HG03025 (cell line): ENCODE results near the gene VLDLR.
"Not testable (repeated sequence)": the region's sequence is repeated elsewhere in the genome, so short reads cannot be mapped to it uniquely, and the experiment has no call there.

Experiments
- ATAC-seq: cut with Tn5 transposase; IDR thresholded peaks from one replicate; pipeline ENCODE4 v1.9.1; 2021; ENCODE audit warnings: mild to moderate bottlenecking, moderate library complexity; ENCODE audit not compliant: unreplicated experiment, low FRiP score

VLDLR gene

DNA sequence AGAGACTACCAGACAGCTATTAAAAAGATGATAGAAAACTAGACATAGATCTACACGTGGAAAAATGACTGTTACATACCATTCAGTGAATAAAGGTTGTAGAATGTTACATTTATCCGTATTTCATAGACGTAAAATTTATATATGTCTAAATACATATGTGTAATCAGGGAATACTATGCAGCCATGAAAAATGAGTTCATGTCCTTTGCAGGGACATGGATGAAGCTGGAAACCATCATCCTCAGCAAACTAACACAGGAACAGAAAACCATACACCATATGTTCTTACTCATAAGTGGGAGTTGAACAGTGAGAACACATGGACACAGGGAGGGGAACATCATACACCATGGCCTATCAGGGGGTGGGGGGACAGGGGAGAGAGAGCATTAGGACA is 85.7 kb downstream of the VLDLR start:
- not testable (repeated sequence) for ATAC-seq
